ENCODE results near the gene CPNE2.

CPNE2 gene

GRCh38 chr16:57125376-57125775 lies 33.0 kb downstream of the CPNE2 start:
- Histone ChIP-seq H3K27me3 (no peaks in the 10 kb centered on the region), H3K4me1 (no peaks in the 10 kb centered on the region), H3K27ac (no peak overlapping the region), H3K9me3 (no peaks in the 10 kb centered on the region), H3K4me3 (no peak overlapping the region), H3K36me3 (peaks cover 26 to 65% (median 40%) of the 10 kb centered on the region in 3 donors)
- no peak for DNase-seq
- TF ChIP-seq CTCF (IDR thresholded peaks at IDR 0.05): no peak
- intact Hi-C loops (cut with DNase I; ENCODE audit: low total_unique reads): no loop called here

- intact Hi-C loops (cut with DNase I; ENCODE audit: low total_unique reads): no loop called here
- H3K4me3 ChIP-seq: no peak overlapping the region
- DNase-seq: no peak
- TF ChIP-seq CTCF (IDR thresholded peaks at IDR 0.05): no peak
- H3K36me3 ChIP-seq: peaks cover 21 to 64% (median 34%) of the 10 kb centered on the region in 3 donors
- H3K9me3 ChIP-seq: no peaks in the 10 kb centered on the region
- H3K4me1 ChIP-seq: no peaks in the 10 kb centered on the region
- no peaks in the 10 kb centered on the region for H3K27me3 ChIP-seq
- no peak overlapping the region for H3K27ac ChIP-seq
These were observed 33.6 kb downstream of the CPNE2 start for GRCh38 chr16:57125969-57126368.

- H3K27ac ChIP-seq: no peak overlapping the region
- no peak for DNase-seq
- TF ChIP-seq CTCF (IDR thresholded peaks at IDR 0.05): no peak
- intact Hi-C loops (cut with DNase I; ENCODE audit: low total_unique reads): no loop called here
- no peak overlapping the region for H3K4me3 ChIP-seq
- no peaks in the 10 kb centered on the region for H3K27me3 ChIP-seq
- H3K4me1 ChIP-seq: no peaks in the 10 kb centered on the region
- no peaks in the 10 kb centered on the region for H3K9me3 ChIP-seq
- peaks cover 17 to 64% (median 30%) of the 10 kb centered on the region in 3 donors for H3K36me3 ChIP-seq
These were observed 34.0 kb downstream of the CPNE2 start for GRCh38 chr16:57126411-57126810.

GRCh38 chr16:57127037-57127763 lies 34.8 kb downstream of the CPNE2 start:
- H3K4me1 ChIP-seq: no peaks in the 10 kb centered on the region
- no peak overlapping the region for H3K27ac ChIP-seq
- intact Hi-C loops (cut with DNase I; ENCODE audit: low total_unique reads): no loop called here
- no peak for DNase-seq
- no peak overlapping the region for H3K4me3 ChIP-seq
- no peak for TF ChIP-seq CTCF (IDR thresholded peaks at IDR 0.05)
- no peaks in the 10 kb centered on the region for H3K27me3 ChIP-seq
- H3K36me3 ChIP-seq: peaks cover 11 to 62% (median 22%) of the 10 kb centered on the region in 3 donors
- no peaks in the 10 kb centered on the region for H3K9me3 ChIP-seq

- TF ChIP-seq CTCF (IDR thresholded peaks at IDR 0.05): no peak
- Histone ChIP-seq H3K27me3 (no peaks in the 10 kb centered on the region), H3K27ac (no peak overlapping the region), H3K9me3 (no peaks in the 10 kb centered on the region), H3K4me3 (no peak overlapping the region), H3K36me3 (peaks cover 11 to 61% (median 21%) of the 10 kb centered on the region in 3 donors), H3K4me1 (no peaks in the 10 kb centered on the region)
- intact Hi-C loops (cut with DNase I; ENCODE audit: low total_unique reads): no loop called here
- no peak for DNase-seq
These were observed 35.5 kb downstream of the CPNE2 start for GRCh38 chr16:57127836-57128235.

Measured in tibial artery (tissue), 4 donors.